Right atrium auricular region (tissue), 2 donors: ENCODE data around the gene SLC22A1. TPM values are rescaled to one million over a fixed set of nuclear protein-coding genes. Genes with fewer than 3 reads are reported as not detected.

Experiments used
- DNase-seq: peaks from one replicate; pipeline ENCODE4 v3.0.0-alpha.2; 2019; ENCODE audit warnings: low spot score
- H3K27ac ChIP-seq, 2 donors: fragments of 200-600 bp; sonication (generic); 1 replicate in 1 of 2; 2 replicates in 1 of 2; pipeline ENCODE4 v1.5.1; 2016 to 2019
- H3K27me3 ChIP-seq, 2 donors: fragments of 200-600 bp; sonication (generic); one replicate each; pipeline versions ENCODE4 v1.5.1 to v1.6.0; 2017 to 2019
- H3K36me3 ChIP-seq: fragments of 200-600 bp; sonication (generic); one replicate; pipeline ENCODE4 v1.5.1; 2016
- H3K4me1 ChIP-seq, 2 donors: fragments of 200-600 bp; sonication (generic); one replicate each; pipeline versions ENCODE4 v1.5.1 to v1.6.0; 2017 to 2019
- H3K4me3 ChIP-seq, 2 donors: fragments of 200-600 bp; sonication (generic); 1 replicate in 1 of 2; 2 replicates in 1 of 2; pipeline ENCODE4 v1.5.1; 2017 to 2019; ENCODE audit warnings: mild to moderate bottlenecking in 1 of 2, moderate library complexity in 1 of 2
- H3K9me3 ChIP-seq, 2 donors: fragments of 200-600 bp; sonication (generic); one replicate each; pipeline ENCODE4 v1.5.1; 2019
- CTCF ChIP-seq, 2 donors: fragments of 200-600 bp; sonication (generic); IDR thresholded peaks; one replicate each; pipeline ENCODE4 v1.5.1; 2019; ENCODE audit warnings: antibody characterized with exemption in 2 of 2
- total RNA-seq, 2 donors: library from RNA; depleted of rRNA; stranded (reverse); fragments of >200 nt; gene quantifications; one replicate each; pipeline ENCODE4 v1.1.0, GENCODE V29; 2016

Gene SLC22A1
- total RNA-seq, 2 donors from 2014 or later, result not detected

DNA sequence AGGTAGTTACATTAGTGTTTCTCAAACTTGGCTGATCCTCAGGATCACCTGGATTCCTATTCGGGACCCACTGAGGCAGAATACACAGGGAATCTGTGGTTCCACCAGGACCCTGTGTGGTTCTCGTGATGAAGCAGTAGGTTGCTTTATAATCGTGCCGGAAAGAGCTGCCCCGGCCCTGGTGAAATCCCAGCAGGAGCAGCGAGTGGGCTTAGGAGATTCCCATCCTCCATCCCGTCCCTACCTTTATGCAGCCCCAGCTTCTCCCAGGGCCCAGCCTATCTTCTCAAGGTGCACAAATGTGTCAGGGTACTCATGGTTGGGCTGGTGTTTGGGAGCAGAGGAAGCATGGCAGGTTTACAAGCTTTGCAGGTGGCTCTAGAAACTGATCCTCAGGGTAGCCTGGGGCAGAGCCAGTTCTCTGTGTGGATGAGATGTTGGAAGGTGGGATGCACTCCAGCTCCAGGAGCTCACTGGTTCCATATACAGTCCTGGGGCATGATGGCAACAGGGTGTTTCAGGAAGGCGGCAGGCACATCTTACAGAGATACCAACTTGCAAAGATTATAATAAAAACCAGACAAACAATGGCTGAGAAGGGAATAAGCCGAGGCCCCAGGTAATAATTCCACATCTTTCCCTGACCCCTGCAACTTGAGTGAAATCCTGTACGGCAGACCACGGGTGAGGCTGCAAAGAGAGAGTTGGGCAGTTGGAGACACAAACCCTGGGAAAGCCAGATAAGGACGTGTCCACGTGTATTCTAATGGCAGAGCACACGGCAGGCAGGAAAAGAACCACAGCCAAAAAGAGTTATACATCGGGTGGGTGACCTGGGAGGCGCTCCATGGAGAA, 5.9 kb downstream of the SLC22A1 start:
- no peak for TF ChIP-seq CTCF (IDR thresholded peaks at IDR 0.05)

DNA sequence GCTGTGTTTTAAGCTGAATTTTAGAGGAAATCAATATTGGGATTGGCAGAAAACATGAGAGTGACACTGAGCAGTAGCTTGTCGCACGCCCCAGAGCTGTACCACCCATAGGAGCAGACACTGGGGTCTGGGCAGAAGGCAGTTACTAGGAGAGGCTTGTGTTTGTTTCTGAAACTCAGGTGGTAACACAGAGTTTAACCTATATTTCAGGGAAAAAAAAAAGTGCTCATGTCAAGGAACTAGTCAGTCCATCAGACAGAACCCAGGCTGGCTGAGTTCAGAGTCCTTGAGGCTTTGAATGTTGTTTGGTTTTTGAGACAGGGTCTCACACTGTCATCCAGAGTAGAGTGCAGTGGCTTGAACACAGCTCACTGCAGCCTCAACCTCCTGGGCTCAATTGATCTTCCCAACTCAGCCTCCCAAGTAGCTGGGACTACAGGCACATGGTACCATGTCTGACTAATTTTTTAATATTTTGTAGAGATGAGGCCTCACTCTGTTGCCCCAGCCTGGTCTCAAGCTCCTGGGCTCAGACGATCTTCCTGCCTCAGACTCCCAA, 6.6 kb downstream of the SLC22A1 start:
- H3K27me3 ChIP-seq, result no peaks in the 10 kb centered on the region
- no peaks in the 10 kb centered on the region for H3K36me3 ChIP-seq
- no peak overlapping the region for H3K27ac ChIP-seq
- H3K4me3 ChIP-seq, result no peak overlapping the region
- TF ChIP-seq CTCF (IDR thresholded peaks at IDR 0.05), result no peak
- H3K9me3 ChIP-seq, result no peaks in the 10 kb centered on the region
- DNase-seq, result no peak
- H3K4me1 ChIP-seq, result no peaks in the 10 kb centered on the region

More for the DNA sequence above, 5.9 kb downstream of the SLC22A1 start:
- no peak overlapping the region for H3K4me3 ChIP-seq
- no peaks in the 10 kb centered on the region for H3K9me3 ChIP-seq
- no peaks in the 10 kb centered on the region for H3K27me3 ChIP-seq
- no peaks in the 10 kb centered on the region for H3K4me1 ChIP-seq
- no peak for DNase-seq
- H3K36me3 ChIP-seq, result no peaks in the 10 kb centered on the region
- no peak overlapping the region for H3K27ac ChIP-seq

DNA sequence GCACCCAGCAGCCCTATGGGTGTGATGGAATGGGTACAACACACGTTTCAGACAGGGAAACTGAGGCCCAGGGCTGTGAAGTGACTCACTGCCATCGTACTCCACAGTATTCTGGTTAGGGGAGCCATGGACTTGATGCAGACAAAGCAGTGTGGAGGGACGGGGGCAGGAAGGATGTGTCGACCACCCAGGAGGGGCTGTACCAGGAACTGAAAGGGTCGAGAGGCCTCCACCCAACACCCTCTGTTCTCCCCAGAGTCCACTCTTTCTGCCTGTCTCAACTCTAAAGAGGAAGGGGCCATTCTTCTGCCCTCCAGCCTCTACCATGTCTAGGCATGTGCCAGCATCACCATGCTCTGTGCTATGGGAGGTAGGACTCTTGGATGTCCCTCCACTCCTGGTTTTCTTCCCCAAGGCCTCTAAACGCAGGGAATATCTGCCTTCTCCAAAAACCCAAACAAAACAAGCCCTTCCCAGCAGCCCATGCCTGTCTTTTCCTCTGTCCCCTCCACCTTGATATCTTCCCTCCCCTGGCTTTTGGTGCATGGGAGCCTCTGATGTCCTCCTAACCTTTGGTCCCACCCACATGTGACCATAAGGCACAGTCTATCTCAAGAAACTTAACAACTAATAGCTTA, 7.4 kb downstream of the SLC22A1 start:
- no peak overlapping the region for H3K4me3 ChIP-seq
- H3K27ac ChIP-seq, result no peak overlapping the region
- H3K4me1 ChIP-seq, result no peaks in the 10 kb centered on the region
- H3K36me3 ChIP-seq, result no peaks in the 10 kb centered on the region
- no peak for DNase-seq
- H3K9me3 ChIP-seq, result no peaks in the 10 kb centered on the region
- no peaks in the 10 kb centered on the region for H3K27me3 ChIP-seq
- TF ChIP-seq CTCF (IDR thresholded peaks at IDR 0.05), result no peak

DNA sequence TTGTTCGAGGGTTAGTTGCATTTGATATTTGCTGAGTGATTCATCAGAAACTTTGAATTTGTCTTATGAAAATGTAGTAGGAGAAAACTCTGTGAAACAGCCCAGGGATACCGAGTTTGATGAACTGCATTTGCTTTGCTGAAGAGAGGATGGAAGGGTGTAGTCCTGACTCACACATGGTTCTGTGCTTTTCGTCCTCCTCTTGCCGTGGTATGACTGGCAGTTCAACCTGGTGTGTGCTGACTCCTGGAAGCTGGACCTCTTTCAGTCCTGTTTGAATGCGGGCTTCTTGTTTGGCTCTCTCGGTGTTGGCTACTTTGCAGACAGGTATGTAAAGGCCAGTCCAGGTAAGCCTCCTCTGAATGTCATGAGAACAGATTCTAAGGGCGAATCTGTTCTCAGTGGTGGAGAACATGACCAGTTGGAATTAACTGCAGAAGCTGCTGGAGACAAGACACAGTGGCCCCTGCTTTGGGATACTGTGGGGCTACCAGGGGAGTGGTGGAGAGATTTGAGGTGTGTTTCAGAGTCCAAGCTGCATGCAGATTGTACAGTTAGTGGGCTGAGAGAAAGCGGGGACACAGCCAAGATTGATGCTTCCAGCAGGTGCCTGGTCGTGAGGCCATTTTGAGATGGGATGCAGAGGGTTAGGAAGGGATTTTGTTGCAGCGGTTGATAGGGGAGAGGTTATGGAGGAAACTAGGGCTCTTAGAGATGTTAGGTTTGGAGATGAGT, 8.4 kb downstream of the SLC22A1 start:
- Histone ChIP-seq H3K9me3 (no peaks in the 10 kb centered on the region), H3K4me1 (no peaks in the 10 kb centered on the region), H3K27ac (no peak overlapping the region), H3K4me3 (no peak overlapping the region), H3K27me3 (no peaks in the 10 kb centered on the region), H3K36me3 (no peaks in the 10 kb centered on the region)
- no peak for DNase-seq
- TF ChIP-seq CTCF (IDR thresholded peaks at IDR 0.05), result no peak

GRCh38 chr6:160130729-160131484, 9.3 kb downstream of the SLC22A1 start:
- H3K4me1 ChIP-seq, result no peaks in the 10 kb centered on the region
- H3K27me3 ChIP-seq, result no peaks in the 10 kb centered on the region
- no peak overlapping the region for H3K27ac ChIP-seq
- no peak overlapping the region for H3K4me3 ChIP-seq
- no peak for DNase-seq
- no peaks in the 10 kb centered on the region for H3K9me3 ChIP-seq
- no peaks in the 10 kb centered on the region for H3K36me3 ChIP-seq
- TF ChIP-seq CTCF (IDR thresholded peaks at IDR 0.05), result no peak
